DMS79 treated with DMSO at 0.1 percent for 48 hours (cell line): ENCODE results near the gene MT1M.
A peak's percentile ranks its signal among the peaks of the same experiment; 100 is the strongest.
"Not testable (repeated sequence)": the region's sequence is repeated elsewhere in the genome, so short reads cannot be mapped to it uniquely, and the experiment has no call there.

ENCODE experiments used
- DNase-seq: peaks from one replicate; lab custom pipeline; 2025; lab: John Stamatoyannopoulos, UW

Gene MT1M

GRCh38 chr16:56608876-56609462, 23.5 kb upstream of the MT1M start:
- no peak for DNase-seq

GRCh38 chr16:56609463-56609921, 23.0 kb upstream of the MT1M start:
- DNase-seq, result peak; percentile 31

DNA sequence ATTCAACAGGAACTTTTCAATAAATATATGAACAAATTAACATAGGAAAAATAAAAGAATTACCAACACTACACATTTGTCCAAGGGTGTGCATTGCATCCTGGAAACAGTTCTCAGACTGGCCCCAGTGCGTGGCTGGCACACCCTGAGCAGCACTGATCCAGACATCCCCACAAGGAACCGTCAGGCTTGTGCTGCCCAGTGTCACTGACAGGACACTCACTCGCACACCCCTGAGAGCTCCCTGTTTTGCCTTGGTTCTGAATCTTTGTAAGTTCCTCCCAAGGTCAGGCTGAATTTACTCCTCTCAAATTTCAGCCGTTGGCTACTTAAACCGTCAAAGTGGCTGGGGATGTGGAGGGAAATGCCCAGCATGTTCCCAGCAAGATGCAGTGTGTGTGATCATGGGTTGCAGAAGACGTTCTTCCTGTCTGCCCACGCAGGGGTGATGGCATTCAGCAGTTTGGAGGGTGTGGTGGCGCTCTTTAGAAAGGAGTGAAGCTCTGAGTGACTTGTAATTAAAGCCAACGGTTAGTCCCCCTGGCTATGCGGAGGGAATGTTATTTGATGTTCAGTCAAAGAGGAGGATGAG, 22.3 kb upstream of the MT1M start:
- no peak for DNase-seq

DNA sequence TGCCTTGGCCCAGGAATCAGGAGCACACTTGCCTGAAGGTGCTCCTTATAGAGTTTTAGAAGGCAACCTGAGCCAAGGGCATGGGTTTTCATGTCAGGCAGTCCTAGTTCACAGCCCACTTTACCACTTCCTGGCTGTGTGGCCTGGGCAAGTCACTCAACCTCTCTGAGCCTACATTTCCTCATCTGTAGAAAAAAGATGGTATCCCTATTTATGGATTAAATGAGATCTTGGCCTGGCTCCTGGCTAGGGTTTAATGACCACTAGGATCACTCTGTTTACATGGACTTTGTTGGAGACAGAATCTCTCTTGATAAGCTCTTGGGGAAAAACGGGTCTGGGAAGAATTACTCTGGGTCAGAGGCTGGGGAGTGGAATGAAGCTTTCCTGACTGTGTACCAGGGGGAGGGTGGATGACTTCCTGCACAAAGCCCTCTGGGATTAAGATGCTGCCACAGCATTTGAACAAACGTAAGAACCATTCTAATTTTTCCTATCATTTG, 21.8 kb upstream of the MT1M start:
- no peak for DNase-seq

DNA sequence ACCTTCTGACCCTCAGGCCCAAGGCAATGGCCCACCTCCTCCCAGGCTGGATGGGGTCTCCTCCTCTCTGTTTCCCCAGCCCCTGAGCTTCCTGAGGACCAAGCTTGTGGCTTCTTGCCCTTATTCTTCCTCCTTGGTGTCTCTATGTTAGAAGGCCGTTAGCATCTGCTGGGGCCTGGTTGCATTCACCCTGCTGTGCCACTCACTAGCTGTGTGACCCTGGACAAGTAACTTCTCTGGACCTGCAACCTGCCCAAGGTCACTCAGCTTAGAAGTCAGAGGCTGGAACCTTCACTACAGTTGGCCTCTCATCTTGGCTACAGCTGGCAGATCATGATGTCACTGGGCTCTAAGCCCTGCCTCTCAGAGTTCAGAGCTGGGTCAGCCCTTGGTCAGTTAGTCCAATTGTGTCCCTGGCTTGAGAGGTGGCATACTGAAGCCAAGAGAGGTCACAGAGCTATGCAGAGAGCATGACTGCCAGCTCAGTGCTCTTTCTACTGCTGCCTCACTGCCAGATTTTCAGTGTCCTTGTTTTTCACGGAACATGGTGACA, 21.1 kb upstream of the MT1M start:
- no peak for DNase-seq

DNA sequence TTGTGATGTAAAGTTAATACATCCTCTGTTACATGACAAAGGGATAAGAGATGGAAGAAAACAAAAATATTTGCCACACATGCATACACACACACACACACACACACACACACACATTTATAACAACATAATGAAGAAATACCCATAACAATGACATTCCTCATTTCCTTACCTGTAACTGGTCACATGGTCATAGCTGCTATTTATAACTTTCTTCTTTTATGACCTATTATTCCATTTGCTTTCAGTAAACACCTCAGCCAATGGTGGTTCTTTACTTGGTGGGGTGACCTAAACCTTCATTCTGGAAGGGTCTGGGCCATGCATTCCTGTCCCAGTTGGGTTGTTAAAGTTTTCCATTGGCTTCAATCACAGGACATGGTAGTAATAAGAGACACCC, 18.8 kb upstream of the MT1M start:
- no peak for DNase-seq

- DNase-seq, result no peak
Measured at GRCh38 chr16:56614549-56614991, 17.9 kb upstream of the MT1M start.

- no peak for DNase-seq
Measured at GRCh38 chr16:56615353-56615752, 17.1 kb upstream of the MT1M start.

DNA sequence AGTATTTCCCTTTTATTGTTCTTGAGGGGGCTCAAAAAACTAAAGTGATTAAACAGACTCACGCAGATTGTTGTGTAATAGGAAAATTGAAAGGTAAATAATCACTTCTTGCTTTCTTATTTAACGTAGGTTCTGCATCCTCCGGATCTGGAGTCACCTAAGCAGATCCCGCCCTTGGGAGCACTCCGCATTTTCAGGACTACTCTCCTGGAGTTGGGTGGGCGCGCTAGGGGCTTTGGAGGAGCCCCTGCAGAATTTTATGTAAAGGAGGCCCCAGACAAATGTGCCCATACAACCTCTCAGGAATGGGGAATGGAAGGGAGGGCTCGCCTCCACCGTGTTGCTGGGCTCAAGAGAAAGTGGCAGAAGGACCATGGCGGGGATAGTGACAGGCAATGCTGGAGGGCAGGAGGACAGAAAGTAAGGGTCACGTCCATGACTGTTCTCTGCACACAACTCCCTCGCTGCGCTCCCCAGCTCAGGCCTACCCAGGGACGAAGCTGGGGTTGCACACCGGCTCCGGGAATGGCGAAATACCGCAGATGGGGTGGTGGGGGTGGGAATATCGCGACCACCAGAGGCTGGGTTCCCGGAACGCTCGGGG, 15.7 kb upstream of the MT1M start:
- DNase-seq, result no peak

GRCh38 chr16:56617212-56618085, 15.0 kb upstream of the MT1M start:
- no peak for DNase-seq

DNA sequence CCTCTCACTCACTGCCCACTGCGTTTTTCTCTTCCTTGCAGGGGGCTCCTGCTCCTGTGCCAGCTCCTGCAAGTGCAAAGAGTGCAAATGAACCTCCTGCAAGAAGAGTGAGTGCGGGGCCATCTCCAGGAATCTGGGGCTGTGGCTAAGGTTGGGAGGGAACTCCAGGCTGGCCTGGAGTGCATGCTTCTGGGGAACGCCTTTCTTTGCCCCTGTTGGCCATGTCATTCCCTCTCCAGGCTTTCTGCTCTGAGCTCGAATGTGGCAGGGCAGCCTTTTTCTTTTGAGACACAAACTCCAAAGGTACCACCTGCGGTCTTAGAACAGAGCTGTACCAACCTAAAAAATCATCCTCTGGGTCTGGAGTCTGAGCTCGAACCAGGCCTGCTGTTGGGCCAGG, 14.3 kb upstream of the MT1M start:
- no peak for DNase-seq

DNA sequence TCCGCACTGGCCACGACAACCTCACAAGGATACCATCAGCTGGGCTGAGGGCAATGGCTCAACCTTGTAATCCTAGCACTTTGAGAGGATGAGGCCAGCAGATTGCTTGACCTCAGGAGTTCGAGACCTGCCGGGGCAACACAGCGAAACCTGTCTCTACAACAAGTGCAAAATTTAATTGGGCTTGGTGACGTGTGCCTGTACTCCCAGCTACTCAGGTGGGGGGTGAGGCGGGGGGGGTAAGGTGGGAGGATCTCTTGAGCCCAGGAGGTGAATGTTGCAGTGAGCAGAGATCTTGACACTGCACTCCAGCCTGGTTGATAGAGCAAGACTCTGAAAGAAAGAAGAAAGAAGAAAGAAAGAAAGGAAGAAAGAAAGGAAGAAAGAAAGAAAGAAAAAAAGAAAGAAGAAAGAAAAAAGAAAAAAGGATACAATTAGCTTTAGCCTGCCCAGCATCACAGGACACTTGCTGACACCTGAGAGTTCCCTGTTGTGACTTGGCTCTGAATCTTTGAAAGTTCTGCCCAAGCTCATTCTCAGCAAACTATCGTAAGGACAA, 12.0 kb upstream of the MT1M start:
- no peak for DNase-seq

DNA sequence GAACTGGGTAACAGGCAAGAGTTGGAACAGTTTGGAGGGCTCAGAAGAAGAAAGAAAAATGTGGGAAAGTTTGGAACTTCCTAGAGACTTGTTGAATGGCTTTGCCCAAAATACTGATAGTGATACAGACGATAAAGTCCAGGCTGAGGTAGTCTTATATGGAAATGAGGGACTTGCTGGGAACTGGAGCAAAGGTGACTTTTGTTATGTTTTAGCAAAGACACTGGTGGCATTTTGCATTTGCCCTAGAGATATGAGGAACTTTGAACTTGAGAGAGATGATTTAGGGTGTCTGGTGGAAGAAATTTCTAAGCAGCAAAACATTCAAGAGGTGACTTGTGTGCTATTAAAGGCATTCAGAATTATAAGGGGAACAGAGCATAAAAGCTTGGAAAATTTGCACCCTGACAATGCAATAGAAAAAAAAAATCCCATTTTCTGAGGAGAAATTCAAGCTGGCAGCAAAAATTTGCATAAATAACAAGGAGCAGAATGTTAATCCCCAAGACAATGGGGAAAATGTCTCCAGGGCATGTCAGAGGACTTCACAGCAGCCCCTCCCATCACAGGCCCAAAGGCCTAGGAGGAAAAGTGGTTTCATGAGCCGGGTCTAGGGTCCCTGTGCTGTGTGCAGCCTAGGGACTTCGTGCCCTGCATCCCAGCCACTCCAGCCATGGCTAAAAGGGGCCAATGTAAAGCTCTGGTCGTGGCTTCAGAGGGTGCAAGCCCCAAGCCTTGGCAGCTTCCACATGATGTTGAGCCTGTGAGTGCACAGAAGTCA, 10.6 kb upstream of the MT1M start:
- DNase-seq, result not testable (repeated sequence)

DNA sequence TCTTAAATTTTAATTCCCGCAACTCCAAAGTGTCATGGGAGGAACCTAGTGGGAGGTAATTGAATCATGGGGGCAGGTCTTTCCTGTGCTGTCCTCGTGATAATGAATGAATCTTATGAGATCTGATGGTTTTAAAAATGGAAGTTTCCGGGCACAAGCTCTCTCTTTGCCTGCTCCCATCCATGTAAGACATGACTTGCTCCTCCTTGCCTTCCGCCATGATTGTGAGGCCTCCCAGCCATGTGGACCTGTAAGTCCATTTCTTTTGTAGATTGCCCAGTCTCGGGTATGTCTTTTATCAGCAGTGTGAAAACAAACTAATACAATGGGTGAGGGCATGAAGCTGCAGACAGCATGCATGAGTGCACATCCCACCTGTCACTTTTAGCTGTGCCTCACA, 9.3 kb upstream of the MT1M start:
- not testable (repeated sequence) for DNase-seq

DNA sequence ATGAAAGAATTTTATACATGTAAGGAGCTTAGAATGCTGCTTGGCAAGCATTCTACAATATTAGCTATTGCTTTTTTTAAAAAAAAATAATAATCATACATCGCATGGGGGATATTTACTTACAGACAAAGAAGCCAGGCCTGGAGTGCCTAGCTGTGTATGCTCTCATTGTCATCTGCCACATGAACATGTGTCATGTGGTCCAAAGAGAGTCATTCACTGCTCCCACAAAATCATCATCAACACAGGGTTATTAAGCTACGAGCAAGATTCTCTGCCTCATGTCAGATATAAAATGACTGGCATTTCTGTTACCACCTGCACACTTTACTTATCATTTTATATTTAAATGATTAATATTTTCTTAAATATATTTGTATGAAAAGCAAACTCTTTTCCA, 8.8 kb upstream of the MT1M start:
- DNase-seq, result no peak

DNA sequence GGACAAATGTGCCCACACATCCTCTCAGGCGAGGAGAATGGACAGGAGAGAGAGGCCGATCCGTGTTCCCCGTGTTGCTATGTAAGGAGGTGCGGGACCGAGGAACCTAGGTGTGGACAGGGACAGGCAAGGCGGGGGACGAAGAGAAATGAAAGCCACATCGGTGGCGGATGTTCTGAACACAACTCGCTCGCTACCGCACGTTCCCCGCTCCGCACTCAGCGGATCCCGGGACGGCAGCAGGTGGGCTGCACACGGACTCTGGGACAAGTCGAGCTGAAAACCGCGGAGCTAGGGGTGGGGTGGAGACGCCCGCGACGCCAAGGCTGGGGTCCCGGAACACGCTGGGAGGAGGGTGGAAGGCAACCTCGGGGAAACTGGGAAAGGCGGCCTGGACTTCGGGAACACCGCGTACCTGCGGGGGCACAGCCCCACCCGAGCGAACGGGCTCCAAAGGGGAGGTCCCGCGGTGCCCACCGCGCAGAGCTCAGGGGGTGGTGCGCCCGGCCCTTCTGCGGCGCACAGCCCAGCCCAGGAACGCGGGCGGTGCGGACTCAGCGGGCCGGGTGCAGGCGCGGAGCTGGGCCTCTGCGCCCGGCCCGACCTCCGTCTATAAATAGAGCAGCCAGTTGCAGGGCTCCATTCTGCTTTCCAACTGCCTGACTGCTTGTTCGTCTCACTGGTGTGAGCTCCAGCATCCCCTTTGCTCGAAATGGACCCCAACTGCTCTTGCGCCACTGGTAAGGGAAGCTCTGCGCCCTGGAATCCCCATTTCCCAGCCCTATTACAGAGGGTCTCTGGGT, 7.1 kb upstream of the MT1M start, which contains the start of gene MT1E:
MT1E (plus strand) TSS at position 642 of the 803 bp plus-strand sequence; CDS start at position 713, 71 bp downstream.
- peak; percentile 34 for DNase-seq

- peak; percentile 34 for DNase-seq
Measured at GRCh38 chr16:56625943-56626654, 6.4 kb upstream of the MT1M start.

DNA sequence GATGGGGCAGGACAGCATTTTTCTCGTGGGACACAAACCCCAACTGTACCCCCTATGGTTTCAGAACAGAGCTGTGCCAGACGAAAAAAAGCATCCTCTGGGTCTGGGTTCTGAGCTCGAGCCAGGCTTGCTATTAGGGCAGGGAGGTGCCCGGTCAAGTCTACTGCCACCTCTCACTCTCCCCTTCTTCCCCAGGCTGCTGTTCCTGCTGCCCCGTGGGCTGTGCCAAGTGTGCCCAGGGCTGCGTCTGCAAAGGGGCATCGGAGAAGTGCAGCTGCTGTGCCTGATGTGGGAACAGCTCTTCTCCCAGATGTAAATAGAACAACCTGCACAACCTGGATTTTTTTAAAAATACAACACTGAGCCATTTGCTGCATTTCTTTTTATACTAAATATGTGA, 5.8 kb upstream of the MT1M start:
- no peak for DNase-seq
